OCI-LY7 (cell line): ENCODE measurements around the gene THBD. TPM values are rescaled to one million over a fixed set of nuclear protein-coding genes. Genes with fewer than 3 reads are reported as not detected.

Experiments
- BruUV-seq: library from RNA; stranded (reverse); fragments of 400-500 nt; replicated peaks from 2 replicates; lab custom pipeline; 2021; lab: Mats Ljungman, UMichigan
- CTCF ChIA-PET: fragments of 300-600 bp; sonication (Branson Sonifier 250); formaldehyde crosslinking; loops from one replicate; lab custom pipeline; 2022; ENCODE audit warnings: antibody characterized with exemption; ENCODE audit not compliant: unreplicated experiment; lab: Charles Lee
- POLR2A ChIA-PET: fragments of 300-600 bp; sonication (Branson Sonifier 250); formaldehyde crosslinking; loops from one replicate; lab custom pipeline; 2022; ENCODE audit warnings: antibody characterized with exemption; lab: Charles Lee
- DNase-seq: peaks from one replicate; pipeline ENCODE4 v3.0.0-alpha.2; 2015; ENCODE audit warnings: low spot score
- H2AFZ ChIP-seq: fragments of 200-600 bp; sonication (generic), shearing (Covaris generic); 2 replicates; pipeline ENCODE4 v1.6.1; 2014; ENCODE audit warnings: mild to moderate bottlenecking, antibody characterized with exemption, low read length, moderate library complexity
- H3K27ac ChIP-seq: fragments of 200-600 bp; sonication (generic); 2 replicates; pipeline ENCODE4 v1.5.1; 2014; ENCODE audit warnings: mixed run types, low read depth, mild to moderate bottlenecking, moderate library complexity, low read length, inconsistent platforms; ENCODE audit not compliant: poor library complexity, severe bottlenecking
- H3K36me3 ChIP-seq: fragments of 200-600 bp; sonication (generic); 2 replicates; pipeline ENCODE4 v1.6.1; 2014; ENCODE audit warnings: mild to moderate bottlenecking, antibody characterized with exemption, low read length, moderate library complexity, mixed read lengths; ENCODE audit not compliant: insufficient read depth
- H3K4me1 ChIP-seq: fragments of 200-600 bp; sonication (generic); 2 replicates; pipeline ENCODE4 v1.5.1; 2014; ENCODE audit warnings: mild to moderate bottlenecking, low read length; ENCODE audit not compliant: insufficient read depth, poor library complexity, severe bottlenecking
- H3K4me2 ChIP-seq: fragments of 200-600 bp; sonication (generic); 2 replicates; pipeline ENCODE4 v1.6.1; 2014; ENCODE audit warnings: mild to moderate bottlenecking, low read length
- H3K4me3 ChIP-seq: fragments of 200-600 bp; sonication (generic); 2 replicates; pipeline ENCODE4 v1.5.1; 2014; ENCODE audit warnings: mild to moderate bottlenecking, low read depth, low read length; ENCODE audit not compliant: poor library complexity, severe bottlenecking
- H3K79me2 ChIP-seq: fragments of 200-600 bp; sonication (generic); 2 replicates; pipeline ENCODE4 v1.6.1; 2016; ENCODE audit warnings: low read depth, mild to moderate bottlenecking, low read length, moderate library complexity, mixed read lengths; ENCODE audit not compliant: insufficient read depth
- H3K9me2 ChIP-seq: fragments of 200-600 bp; sonication (generic); 2 replicates; pipeline ENCODE4 v1.6.1; 2016; ENCODE audit warnings: mild to moderate bottlenecking, low read length, mixed read lengths; ENCODE audit not compliant: insufficient read depth
- H3K9me3 ChIP-seq: fragments of 200-600 bp; sonication (generic); 2 replicates; pipeline ENCODE4 v1.6.1; 2014; ENCODE audit warnings: mild to moderate bottlenecking, mixed run types, low read length, mixed read lengths
- H4K20me1 ChIP-seq: fragments of 200-600 bp; sonication (generic); 2 replicates; pipeline ENCODE4 v1.6.1; 2014; ENCODE audit warnings: mild to moderate bottlenecking, antibody characterized with exemption, low read length, moderate library complexity, mixed read lengths; ENCODE audit not compliant: insufficient read depth
- CTCF ChIP-seq: fragments of 200-600 bp; sonication (generic); conservative IDR thresholded peaks from 2 replicates; pipeline ENCODE4 v1.5.1; 2014; ENCODE audit warnings: mild to moderate bottlenecking, antibody characterized with exemption, low read length, moderate library complexity, mixed read lengths
- EZH2phosphoT487 ChIP-seq: fragments of 200-600 bp; sonication (generic); IDR thresholded peaks from 2 replicates; pipeline ENCODE4 v1.6.1; 2018; ENCODE audit warnings: low read depth, borderline replicate concordance, mild to moderate bottlenecking, mixed run types, antibody characterized with exemption, low read length, moderate library complexity, mixed read lengths
- intact Hi-C: fragments of 100-400 bp; cut with micrococcal nuclease; formaldehyde crosslinking; loops from one replicate; pipeline ENCODE4 v1.10.0; 2022; ENCODE audit not compliant: unreplicated experiment
- total RNA-seq, 2 experiments: library from RNA; depleted of rRNA in 1 of 2; stranded (reverse); fragments of >200 nt in 1 of 2; shearing (Covaris generic) in 1 of 2; gene quantifications; 2 replicates each; pipeline ENCODE4 v1.2.3, GENCODE V29; 2014 to 2022

THBD gene
- total RNA-seq, 2 experiments from 2014 or later = not detected

GRCh38 chr20:23060629-23061028, 11.2 kb upstream of the THBD start:
- Histone ChIP-seq H4K20me1 (no peaks in the 10 kb centered on the region), H3K36me3 (no peaks in the 10 kb centered on the region), H3K4me1 (no peaks in the 10 kb centered on the region), H3K9me2 (no peaks in the 10 kb centered on the region), H3K4me3 (no peak overlapping the region), H2AFZ (no peak overlapping the region), H3K9me3 (no peaks in the 10 kb centered on the region), H3K27ac (no peak overlapping the region), H3K4me2 (no peak overlapping the region), H3K79me2 (no peaks in the 10 kb centered on the region)
- BruUV-seq = no TSS peak
- CTCF ChIA-PET = no interaction called here
- DNase-seq = no peak
- intact Hi-C loops = no loop called here
- no peak for TF ChIP-seq EZH2phosphoT487
- POLR2A ChIA-PET = interaction anchor here (0.7 kb wide), 2 partner anchors 10 to 565 kb away, joined by 3 read pairs; no protein-coding TSS in a partner anchor

DNA sequence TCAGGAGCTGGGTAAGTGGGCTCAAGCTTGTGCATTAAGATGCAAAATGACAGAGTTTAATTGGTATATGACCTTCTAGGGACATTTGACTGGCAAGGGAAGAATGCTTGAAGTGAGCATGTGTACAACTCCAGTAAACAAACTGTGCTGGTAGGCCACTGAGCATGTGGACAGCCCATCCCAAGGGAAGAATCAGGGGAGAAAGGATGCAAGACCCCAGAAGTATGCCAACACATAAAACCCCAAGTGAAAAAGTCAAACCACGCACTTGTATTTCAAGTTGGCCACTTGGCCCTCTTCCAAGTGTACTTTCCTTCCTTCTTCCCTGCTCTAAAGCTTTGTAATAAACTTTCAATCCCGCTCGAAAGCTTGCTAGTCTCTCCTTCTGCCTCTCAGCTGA, 10.4 kb upstream of the THBD start:
- BruUV-seq = no TSS peak
- H2AFZ ChIP-seq = no peak overlapping the region

GRCh38 chr20:23059001-23059400, 9.5 kb upstream of the THBD start:
- H4K20me1 ChIP-seq = no peaks in the 10 kb centered on the region
- H2AFZ ChIP-seq = no peak overlapping the region
- CTCF ChIA-PET = no interaction called here
- intact Hi-C loops = no loop called here
- H3K36me3 ChIP-seq = no peaks in the 10 kb centered on the region
- H3K4me1 ChIP-seq = no peaks in the 10 kb centered on the region
- no peaks in the 10 kb centered on the region for H3K9me3 ChIP-seq
- H3K4me3 ChIP-seq = no peak overlapping the region
- no peaks in the 10 kb centered on the region for H3K79me2 ChIP-seq
- no peak for TF ChIP-seq EZH2phosphoT487
- TF ChIP-seq CTCF = no peak
- no TSS peak for BruUV-seq
- POLR2A ChIA-PET = no interaction called here
- H3K4me2 ChIP-seq = no peak overlapping the region
- no peaks in the 10 kb centered on the region for H3K9me2 ChIP-seq
- no peak for DNase-seq
- H3K27ac ChIP-seq = no peak overlapping the region

More for the DNA sequence above, 10.4 kb upstream of the THBD start:
- Histone ChIP-seq H3K9me2 (no peaks in the 10 kb centered on the region), H3K4me3 (no peak overlapping the region), H3K27ac (no peak overlapping the region), H3K4me2 (no peak overlapping the region), H3K79me2 (no peaks in the 10 kb centered on the region), H3K36me3 (no peaks in the 10 kb centered on the region), H3K4me1 (no peaks in the 10 kb centered on the region), H4K20me1 (no peaks in the 10 kb centered on the region), H3K9me3 (no peaks in the 10 kb centered on the region)
- TF ChIP-seq CTCF = no peak
- no peak for TF ChIP-seq EZH2phosphoT487
- no peak for DNase-seq
- CTCF ChIA-PET = no interaction called here
- POLR2A ChIA-PET = interaction anchor here (0.7 kb wide), 1 partner anchor 566 kb away, joined by 3 read pairs; no protein-coding TSS in a partner anchor
- intact Hi-C loops = no loop called here
